ENCODE data around the gene CGB5.

CGB5 gene

GRCh38 chr19:49065905-49066512 lies 22.4 kb downstream of the CGB5 start:
- H3K4me3 ChIP-seq (ENCODE audit: low read depth, low read length) = no peak overlapping the region

GRCh38 chr19:49067554-49067953 lies 23.9 kb downstream of the CGB5 start:
- no peak for DNase-seq (ENCODE audit: low read depth)
- no peak for TF ChIP-seq CTCF (IDR thresholded peaks at IDR 0.05; ENCODE audit: low read depth, low read length, missing control alignments)
- in situ Hi-C loops (cut with HindIII; ENCODE audit: low sequenced_read_pairs) = no loop called here
- H3K4me3 ChIP-seq (ENCODE audit: low read depth, low read length) = no peak overlapping the region

More at GRCh38 chr19:49065905-49066512, 22.4 kb downstream of the CGB5 start:
- TF ChIP-seq CTCF (IDR thresholded peaks at IDR 0.05; ENCODE audit: low read depth, low read length, missing control alignments) = no peak
- in situ Hi-C loops (cut with HindIII; ENCODE audit: low sequenced_read_pairs) = no loop called here
- no peak for DNase-seq (ENCODE audit: low read depth)

GRCh38 chr19:49069026-49069425 lies 25.4 kb downstream of the CGB5 start:
- in situ Hi-C loops (cut with HindIII; ENCODE audit: low sequenced_read_pairs) = no loop called here
- no peak for DNase-seq (ENCODE audit: low read depth)
- TF ChIP-seq CTCF (IDR thresholded peaks at IDR 0.05; ENCODE audit: low read depth, low read length, missing control alignments) = no peak
- no peak overlapping the region for H3K4me3 ChIP-seq (ENCODE audit: low read depth, low read length)

- DNase-seq (ENCODE audit: low read depth) = no peak
- no peak overlapping the region for H3K4me3 ChIP-seq (ENCODE audit: low read depth, low read length)
- no peak for TF ChIP-seq CTCF (IDR thresholded peaks at IDR 0.05; ENCODE audit: low read depth, low read length, missing control alignments)
- in situ Hi-C loops (cut with HindIII; ENCODE audit: low sequenced_read_pairs) = no loop called here
Measured at GRCh38 chr19:49070416-49070815, 26.8 kb downstream of the CGB5 start.

- H3K4me3 ChIP-seq (ENCODE audit: low read depth, low read length) = no peak overlapping the region
- no peak for DNase-seq (ENCODE audit: low read depth)
- TF ChIP-seq CTCF (IDR thresholded peaks at IDR 0.05; ENCODE audit: low read depth, low read length, missing control alignments) = no peak
- in situ Hi-C loops (cut with HindIII; ENCODE audit: low sequenced_read_pairs) = no loop called here
Measured at GRCh38 chr19:49071860-49072547, 28.4 kb downstream of the CGB5 start.

- H3K4me3 ChIP-seq (ENCODE audit: low read depth, low read length) = no peak overlapping the region
- in situ Hi-C loops (cut with HindIII; ENCODE audit: low sequenced_read_pairs) = no loop called here
- DNase-seq (ENCODE audit: low read depth) = no peak
- TF ChIP-seq CTCF (IDR thresholded peaks at IDR 0.05; ENCODE audit: low read depth, low read length, missing control alignments) = peak; percentile 18
Measured at GRCh38 chr19:49073514-49074378, 30.1 kb downstream of the CGB5 start.

Data from astrocyte of the cerebellum (primary cell).